H1 (cell line): ENCODE results near the gene FBXO44. TPM values are rescaled to one million over a fixed set of nuclear protein-coding genes. Genes with fewer than 3 reads are reported as not detected.

Experiments
- CTCF ChIA-PET: fragments of 300-600 bp; sonication (Branson Sonifier 250); formaldehyde crosslinking; loops from one replicate; lab custom pipeline; 2021; ENCODE audit not compliant: partially characterized antibody; lab: Charles Lee
- POLR2A ChIA-PET: fragments of 300-600 bp; sonication (Branson Sonifier 250); formaldehyde crosslinking; loops from one replicate; lab custom pipeline; 2021; ENCODE audit warnings: inconsistent platforms; ENCODE audit not compliant: partially characterized antibody; lab: Charles Lee
- DNase-seq, 2 experiments: peaks; one replicate each; pipeline versions ENCODE4 v3.0.0 to v3.0.0-alpha.2; 2010 to 2022; ENCODE audit warnings: low spot score in 2 of 2, low read depth in 1 of 2, mixed read lengths in 1 of 2
- FAIRE-seq: peaks from 2 replicates; lab custom pipeline; 2011; peaks lifted over from hg19 to GRCh38; lab: Jason Lieb, UNC
- H2AFZ ChIP-seq: 2 replicates; pipeline ENCODE4 v1.8.1; 2012; ENCODE audit warnings: low read length, inconsistent platforms
- H2AK5ac ChIP-seq: 2 replicates; pipeline ENCODE4 v1.6.1; 2013; ENCODE audit warnings: low read depth, low read length
- H2BK120ac ChIP-seq: replicated peaks from 2 replicates; pipeline ENCODE3; 2013; ENCODE audit warnings: low read depth, low read length, inconsistent platforms
- H2BK12ac ChIP-seq: 2 replicates; pipeline ENCODE4 v1.6.1; 2013; ENCODE audit warnings: low read depth, low read length
- H2BK15ac ChIP-seq: 2 replicates; pipeline ENCODE4 v1.6.1; 2013; ENCODE audit warnings: low read length
- H2BK20ac ChIP-seq: 2 replicates; pipeline ENCODE4 v1.6.1; 2013; ENCODE audit warnings: low read length
- H2BK5ac ChIP-seq: 2 replicates; pipeline ENCODE4 v1.6.1; 2013; ENCODE audit warnings: low read depth, low read length
- H3K14ac ChIP-seq: 2 replicates; pipeline ENCODE4 v1.6.1; 2013; ENCODE audit warnings: inconsistent platforms; ENCODE audit not compliant: insufficient read length
- H3K18ac ChIP-seq: 2 replicates; pipeline ENCODE4 v1.6.1; 2013; ENCODE audit warnings: low read length; ENCODE audit errors: extremely low read depth
- H3K23ac ChIP-seq: 2 replicates; pipeline ENCODE4 v1.6.1; 2013; ENCODE audit warnings: inconsistent platforms; ENCODE audit not compliant: insufficient read length
- H3K23me2 ChIP-seq: 2 replicates; pipeline ENCODE4 v1.6.1; 2013; ENCODE audit warnings: low read depth, low read length
- H3K27ac ChIP-seq: 2 replicates; pipeline ENCODE4 v1.6.1; 2011; ENCODE audit warnings: low read depth, low read length, inconsistent platforms
- H3K27me3 ChIP-seq, 4 experiments: replicated peaks in 1 of 4; 1 replicate in 1 of 4; 2 replicates in 3 of 4; pipeline versions ENCODE4 v1.6.1 to v1.8.1; 2011 to 2013; ENCODE audit warnings: low read length in 3 of 4, mild to moderate bottlenecking in 3 of 4, inconsistent platforms in 2 of 4, mixed read lengths in 2 of 4, moderate library complexity in 1 of 4; ENCODE audit not compliant: control insufficient read depth in 3 of 4, insufficient read depth in 3 of 4; ENCODE audit errors: extremely low read depth in 1 of 4
- H3K36me3 ChIP-seq, 4 experiments: 2 replicates each; pipeline versions ENCODE4 v1.6.1 to v1.8.1; 2011 to 2013; ENCODE audit warnings: mild to moderate bottlenecking in 4 of 4, low read length in 3 of 4, moderate library complexity in 2 of 4, control low read depth in 1 of 4, inconsistent platforms in 1 of 4; ENCODE audit not compliant: insufficient read depth in 4 of 4, control insufficient read depth in 2 of 4
- H3K4ac ChIP-seq: replicated peaks from 2 replicates; pipeline ENCODE3; 2013; ENCODE audit warnings: low read length, low read depth, mixed read lengths, inconsistent platforms; ENCODE audit not compliant: insufficient read length
- H3K4me1 ChIP-seq, 4 experiments: replicated peaks in 1 of 4; 1 replicate in 1 of 4; 2 replicates in 3 of 4; pipeline versions ENCODE4 v1.6.1 to v1.8.1; 2011 to 2013; ENCODE audit warnings: low read length in 3 of 4, inconsistent platforms in 2 of 4, mixed read lengths in 1 of 4; ENCODE audit not compliant: insufficient read depth in 4 of 4, control insufficient read depth in 3 of 4
- H3K4me2 ChIP-seq, 2 experiments: 2 replicates each; pipeline versions ENCODE4 v1.6.1 to v1.8.1; 2011 to 2013; ENCODE audit warnings: low read depth in 2 of 2, low read length in 2 of 2, control low read depth in 1 of 2, inconsistent platforms in 1 of 2, mild to moderate bottlenecking in 1 of 2; ENCODE audit not compliant: insufficient read depth in 1 of 2
- H3K4me3 ChIP-seq, 4 experiments: fragments of 200-600, 300-600 bp in 1 of 4; sonication (generic), shearing (Covaris generic), sonication (Bioruptor Twin) in 1 of 4; 2 replicates each; pipeline versions ENCODE4 v1.5.1 to v1.8.1; 2011 to 2016; ENCODE audit warnings: low read length in 4 of 4, low read depth in 3 of 4, control low read depth in 2 of 4, inconsistent platforms in 2 of 4, mild to moderate bottlenecking in 2 of 4, mixed read lengths in 1 of 4, moderate library complexity in 1 of 4; ENCODE audit not compliant: insufficient read depth in 2 of 4; ENCODE audit errors: extremely low read depth in 1 of 4
- H3K56ac ChIP-seq: replicated peaks from 2 replicates; pipeline ENCODE3; 2013; ENCODE audit warnings: low read depth, mild to moderate bottlenecking, mixed read lengths, low read length, inconsistent platforms; ENCODE audit not compliant: insufficient read length
- H3K79me1 ChIP-seq: 2 replicates; pipeline ENCODE4 v1.6.1; 2013; ENCODE audit warnings: low read depth, low read length, control low read depth
- H3K79me2 ChIP-seq, 2 experiments: 2 replicates each; pipeline versions ENCODE4 v1.6.1 to v1.8.1; 2012 to 2013; ENCODE audit warnings: low read length in 2 of 2, mild to moderate bottlenecking in 2 of 2, inconsistent platforms in 1 of 2; ENCODE audit not compliant: insufficient read depth in 2 of 2, control insufficient read depth in 1 of 2
- H3K9ac ChIP-seq, 4 experiments: replicated peaks in 1 of 4; 1 replicate in 1 of 4; 2 replicates in 3 of 4; pipeline versions ENCODE4 v1.6.1 to v1.8.1; 2011 to 2013; ENCODE audit warnings: low read depth in 3 of 4, low read length in 3 of 4, control low read depth in 2 of 4, mild to moderate bottlenecking in 2 of 4, moderate library complexity in 2 of 4, inconsistent platforms in 1 of 4; ENCODE audit errors: extremely low read depth in 1 of 4
- H3K9me3 ChIP-seq, 2 experiments: 2 replicates each; pipeline versions ENCODE4 v1.6.1 to v1.8.1; 2012 to 2013; ENCODE audit warnings: mild to moderate bottlenecking in 2 of 2, moderate library complexity in 2 of 2, control low read depth in 1 of 2, inconsistent platforms in 1 of 2, low read depth in 1 of 2, low read length in 1 of 2, mixed read lengths in 1 of 2; ENCODE audit not compliant: insufficient read depth in 2 of 2
- H4K20me1 ChIP-seq, 2 experiments: replicated peaks in 1 of 2; 2 replicates each; pipeline versions ENCODE3 to v1.8.1; 2011 to 2013; ENCODE audit warnings: inconsistent platforms in 2 of 2, low read length in 2 of 2, mild to moderate bottlenecking in 1 of 2; ENCODE audit not compliant: insufficient read depth in 2 of 2, control insufficient read depth in 1 of 2
- H4K5ac ChIP-seq: 2 replicates; pipeline ENCODE4 v1.6.1; 2013; ENCODE audit warnings: low read length, low read depth, mixed read lengths, inconsistent platforms; ENCODE audit not compliant: insufficient read length
- H4K8ac ChIP-seq: 2 replicates; pipeline ENCODE4 v1.8.0; 2013; ENCODE audit warnings: mild to moderate bottlenecking, moderate library complexity, low read length, inconsistent platforms; ENCODE audit not compliant: insufficient read depth; ENCODE audit errors: extremely low read depth
- H4K91ac ChIP-seq: replicated peaks from 2 replicates; pipeline ENCODE3; 2013; ENCODE audit warnings: low read length, mixed read lengths, inconsistent platforms; ENCODE audit not compliant: insufficient read length
- WGBS, 2 experiments: shearing (Covaris generic) in 1 of 2; methylation state at CpG; one replicate each; pipeline versions ENCODE4 v1.1.6 to v1.1.7; 2013 to 2015; ENCODE audit warnings: low lambda C conversion rate in 2 of 2, mixed read lengths in 2 of 2, inconsistent platforms in 1 of 2, low coverage in 1 of 2, missing lambda C conversion rate in 1 of 2; ENCODE audit not compliant: insufficient replicate concordance in 2 of 2, insufficient coverage in 1 of 2, insufficient read length in 1 of 2; ENCODE audit errors: extremely low coverage in 1 of 2, missing lambda C conversion rate in 1 of 2; 5-methylcytosine and 5-hydroxymethylcytosine counted together
- polyA plus RNA-seq, 7 experiments: library from polyadenylated mRNA; depleted of rRNA in 3 of 7; stranded (reverse) in 5 of 7; unstranded in 2 of 7; fragments of >200 nt in 5 of 7; fragments of 200-250 nt in 2 of 7; gene quantifications; 1 replicate in 5 of 7; 2 replicates in 1 of 7; 4 replicates in 1 of 7; pipeline versions ENCODE4 v1.2.1 to v1.2.3, GENCODE V29; 2011 to 2013; ENCODE audit warnings: missing spikeins in 2 of 7, mixed read lengths in 2 of 7
- total RNA-seq: library from RNA; stranded (reverse); fragmentation: NEBNext Ultra II Directional; extraction: Animal tissue kit (Norgen Biotek cat#: 25700); gene quantifications from 2 replicates; pipeline ENCODE4 v1.2.1, GENCODE V29; 2021

Gene FBXO44
- total and polyA plus RNA-seq, 2 of the 8 experiments (the other 6 are each of a cell fraction or from before 2014, with no cell fraction given): 27.0 to 27.2 TPM

DNA sequence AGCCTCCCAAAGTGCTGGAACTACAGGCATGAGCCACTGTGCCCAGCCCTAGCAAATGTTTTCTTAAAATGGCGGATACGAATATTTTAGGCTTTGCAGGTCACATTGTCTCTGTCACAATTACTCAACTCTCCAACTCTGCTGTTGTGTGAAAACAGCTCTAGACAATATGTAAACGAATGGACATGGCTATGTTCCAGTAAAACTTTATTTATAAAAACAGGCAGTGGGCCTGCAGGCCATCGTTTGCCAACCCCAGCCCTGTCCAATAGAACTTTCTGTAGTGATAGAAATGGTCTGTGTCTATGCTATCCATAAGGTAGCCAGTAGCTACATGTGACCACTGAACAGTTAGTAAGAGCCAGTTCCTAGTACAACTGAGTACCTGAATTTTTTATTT, 5.1 kb downstream of the FBXO44 start:
- no peak overlapping the region for H3K23ac ChIP-seq
- no peak overlapping the region for H3K56ac ChIP-seq
- no peaks in the 10 kb centered on the region; a peak in 2 of 7 replicates for H3K27me3 ChIP-seq
- no peak overlapping the region for H2BK20ac ChIP-seq
- H3K79me2 ChIP-seq: no peaks in the 10 kb centered on the region
- H2BK12ac ChIP-seq: no peak overlapping the region
- H3K27ac ChIP-seq: no peak overlapping the region
- H3K4me1 ChIP-seq: peaks cover 0 to 9% (median 6%) of the 10 kb centered on the region in 4 experiments; a peak in 5 of 7 replicates
- POLR2A ChIA-PET: interaction anchor here (1.1 to 30.0 kb wide), 5 partner anchors 9 to 56 kb away, joined by 3 to 1025 read pairs (median 6); partner anchors contain the start of genes DRAXIN and MAD2L2
- H3K4me3 ChIP-seq: no peak overlapping the region
- no peak overlapping the region for H3K4me2 ChIP-seq
- DNase-seq (no peak), FAIRE-seq (no peak)
- no peak overlapping the region for H3K14ac ChIP-seq
- peaks cover 5% of the 10 kb centered on the region; the same call in 1 of the 2 replicates for H3K23me2 ChIP-seq
- no peak overlapping the region for H4K5ac ChIP-seq
- 92% methylated on average over 4 of the region's 4 CpGs; no CpG with 5 or more reads in 1 of the 2 experiments for WGBS, 2 experiments
- H3K4ac ChIP-seq: no peak overlapping the region
- H2AK5ac ChIP-seq: no peak overlapping the region
- H3K18ac ChIP-seq: no peak overlapping the region
- no peak overlapping the region for H3K9ac ChIP-seq
- H3K36me3 ChIP-seq: peaks cover 2 to 29% (median 8%) of the 10 kb centered on the region in 4 experiments; a peak in 5 of 8 replicates
- H4K8ac ChIP-seq: no peak overlapping the region
- peaks cover 2 to 12% of the 10 kb centered on the region in 2 experiments for H4K20me1 ChIP-seq
- CTCF ChIA-PET: interaction anchor here (0.6 to 7.1 kb wide), 8 partner anchors 9 to 462 kb away, joined by 3 to 104 read pairs (median 4); no protein-coding TSS in a partner anchor
- H3K79me1 ChIP-seq: no peaks in the 10 kb centered on the region
- no peaks in the 10 kb centered on the region for H3K9me3 ChIP-seq
- no peak overlapping the region for H4K91ac ChIP-seq
- no peak overlapping the region for H2AFZ ChIP-seq
- H2BK120ac ChIP-seq: no peak overlapping the region
- no peak overlapping the region for H2BK5ac ChIP-seq
- no peak overlapping the region for H2BK15ac ChIP-seq
